Measurements from ENCODE around the gene SESTD1. TPM values are rescaled to one million over a fixed set of nuclear protein-coding genes. Genes with fewer than 3 reads are reported as not detected.
"Not testable (repeated sequence)": the region's sequence is repeated elsewhere in the genome, so short reads cannot be mapped to it uniquely, and the experiment has no call there.

Gene SESTD1
- polyA plus RNA-seq, 3 donors, result 25.3 to 44.4 (median 25.3) TPM

DNA sequence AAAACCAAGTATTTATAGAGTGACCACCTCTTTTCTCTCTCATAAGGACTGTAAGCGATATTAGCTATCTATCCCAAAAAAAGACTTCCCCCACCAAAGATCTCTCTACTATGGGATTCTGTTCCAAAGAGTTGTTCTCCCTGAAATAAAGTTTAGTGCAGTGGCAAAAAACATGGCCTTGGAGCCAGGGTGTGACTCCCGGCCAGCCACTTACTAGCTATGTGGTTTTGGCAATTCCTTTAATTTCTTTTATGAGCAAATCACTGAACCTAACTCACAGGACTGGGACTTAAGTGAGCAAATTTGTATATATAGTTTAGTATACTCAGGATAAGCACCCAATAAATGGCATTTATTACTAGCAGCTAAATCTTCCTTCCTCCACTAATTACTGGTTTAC lies 42.6 kb downstream of the SESTD1 start:
- peak overlapping the region in 1 of 7 donors; percentile 26 for H3K27ac Mint-ChIP-seq
- no peaks in the 10 kb centered on the region for H3K27me3 Mint-ChIP-seq (ENCODE audit: low read depth in 3 of 3)
- Histone ChIP-seq H3K79me2 (ENCODE audit: insufficient read depth, low read length) (peaks cover 92% of the 10 kb centered on the region), H2AFZ (ENCODE audit: insufficient read depth, low read depth, low read length, poor library complexity, severe bottlenecking) (no peak overlapping the region), H3K4me3 (replicated peaks in 1 of 3; ENCODE audit: low read depth in 2 of 3, low read length in 3 of 3) (no peak overlapping the region), H3K4me2 (replicated peaks; ENCODE audit: extremely low read depth, low read length, poor library complexity, severe bottlenecking) (no peak overlapping the region), H3K9ac (ENCODE audit: insufficient read depth, low read length, poor library complexity, severe bottlenecking) (no peak overlapping the region), H3K4me1 (ENCODE audit: control insufficient read depth in 1 of 2, insufficient read depth in 2 of 2, low read length in 2 of 2) (no peaks in the 10 kb centered on the region), H3K36me3 (replicated peaks in 1 of 2; ENCODE audit: control insufficient read depth in 1 of 2, insufficient read depth in 2 of 2, low read length in 2 of 2) (no peaks in the 10 kb centered on the region), H3K9me3 (replicated peaks in 1 of 2; ENCODE audit: control insufficient read depth in 1 of 2, insufficient read depth in 1 of 2, low read length in 2 of 2) (no peaks in the 10 kb centered on the region), H3K27me3 (ENCODE audit: control insufficient read depth in 2 of 2, insufficient read depth in 2 of 2, low read length in 2 of 2) (no peaks in the 10 kb centered on the region), H3K27ac (ENCODE audit: low read depth in 1 of 2, low read length in 2 of 2) (no peak overlapping the region), H4K20me1 (ENCODE audit: insufficient read depth, low read length) (peaks cover 92% of the 10 kb centered on the region)
- peaks cover 0 to 3% of the 10 kb centered on the region in 2 donors for H3K36me3 Mint-ChIP-seq
- no peaks in the 10 kb centered on the region for H3K9me3 Mint-ChIP-seq
- peaks cover 3% of the 10 kb centered on the region for H3K4me1 Mint-ChIP-seq
- DNase-seq, result no peak
- intact Hi-C loops (cut with micrococcal nuclease), result loop anchor here (5.0 to 10.0 kb wide), 3 partner anchors 113 to 220 kb away; no protein-coding TSS in a partner anchor
- TF ChIP-seq, protein P1, sequence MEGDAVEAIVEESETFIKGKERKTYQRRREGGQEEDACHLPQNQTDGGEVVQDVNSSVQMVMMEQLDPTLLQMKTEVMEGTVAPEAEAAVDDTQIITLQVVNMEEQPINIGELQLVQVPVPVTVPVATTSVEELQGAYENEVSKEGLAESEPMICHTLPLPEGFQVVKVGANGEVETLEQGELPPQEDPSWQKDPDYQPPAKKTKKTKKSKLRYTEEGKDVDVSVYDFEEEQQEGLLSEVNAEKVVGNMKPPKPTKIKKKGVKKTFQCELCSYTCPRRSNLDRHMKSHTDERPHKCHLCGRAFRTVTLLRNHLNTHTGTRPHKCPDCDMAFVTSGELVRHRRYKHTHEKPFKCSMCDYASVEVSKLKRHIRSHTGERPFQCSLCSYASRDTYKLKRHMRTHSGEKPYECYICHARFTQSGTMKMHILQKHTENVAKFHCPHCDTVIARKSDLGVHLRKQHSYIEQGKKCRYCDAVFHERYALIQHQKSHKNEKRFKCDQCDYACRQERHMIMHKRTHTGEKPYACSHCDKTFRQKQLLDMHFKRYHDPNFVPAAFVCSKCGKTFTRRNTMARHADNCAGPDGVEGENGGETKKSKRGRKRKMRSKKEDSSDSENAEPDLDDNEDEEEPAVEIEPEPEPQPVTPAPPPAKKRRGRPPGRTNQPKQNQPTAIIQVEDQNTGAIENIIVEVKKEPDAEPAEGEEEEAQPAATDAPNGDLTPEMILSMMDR (IDR thresholded peaks at IDR 0.05), result no peak
- WGBS (ENCODE audit: insufficient coverage), result no CpG with 5 or more reads among the region's 2 CpGs
- no peak overlapping the region for H3K4me3 Mint-ChIP-seq

DNA sequence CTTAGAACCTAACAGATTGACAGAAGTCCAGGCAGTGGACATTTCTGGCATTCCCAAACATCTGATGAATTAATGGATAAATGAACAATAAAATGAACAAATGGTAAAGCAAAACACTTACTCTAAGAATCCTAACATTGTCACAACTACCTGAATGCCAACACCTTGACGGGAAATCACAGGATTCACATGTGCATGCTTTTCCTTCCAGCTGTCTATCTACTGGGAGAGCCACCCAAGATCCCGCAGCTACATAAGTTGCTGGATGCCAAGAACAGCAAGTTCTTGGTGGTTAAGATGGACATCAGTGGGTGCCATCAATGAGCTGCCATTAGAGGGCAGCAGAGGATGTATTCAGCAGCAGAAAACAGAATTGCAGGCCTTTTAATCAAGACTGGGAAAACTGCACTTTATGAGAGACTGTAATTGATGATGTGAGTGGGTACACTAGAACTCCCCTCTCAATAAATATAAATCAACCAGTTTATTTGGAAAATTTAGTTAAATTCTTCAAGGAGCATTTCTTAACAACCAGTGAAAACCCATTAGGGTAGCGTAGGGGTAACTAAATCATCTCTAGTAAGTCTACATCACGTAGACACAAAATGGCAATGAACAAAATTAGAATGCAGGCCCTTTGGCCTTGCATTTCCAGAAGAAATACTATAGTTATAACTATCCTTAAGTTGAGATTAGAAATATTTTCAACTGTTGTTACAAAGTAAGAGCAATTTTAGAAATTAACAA lies 45.6 kb downstream of the SESTD1 start:
- Histone ChIP-seq H3K4me3 (replicated peaks in 1 of 3; ENCODE audit: low read depth in 2 of 3, low read length in 3 of 3) (no peak overlapping the region), H3K36me3 (replicated peaks in 1 of 2; ENCODE audit: control insufficient read depth in 1 of 2, insufficient read depth in 2 of 2, low read length in 2 of 2) (no peaks in the 10 kb centered on the region), H3K79me2 (ENCODE audit: insufficient read depth, low read length) (peaks cover 89% of the 10 kb centered on the region), H3K27ac (ENCODE audit: low read depth in 1 of 2, low read length in 2 of 2) (no peak overlapping the region), H3K27me3 (ENCODE audit: control insufficient read depth in 2 of 2, insufficient read depth in 2 of 2, low read length in 2 of 2) (no peaks in the 10 kb centered on the region), H2AFZ (ENCODE audit: insufficient read depth, low read depth, low read length, poor library complexity, severe bottlenecking) (no peak overlapping the region), H3K4me1 (ENCODE audit: control insufficient read depth in 1 of 2, insufficient read depth in 2 of 2, low read length in 2 of 2) (no peaks in the 10 kb centered on the region), H3K9me3 (replicated peaks in 1 of 2; ENCODE audit: control insufficient read depth in 1 of 2, insufficient read depth in 1 of 2, low read length in 2 of 2) (no peaks in the 10 kb centered on the region), H3K9ac (ENCODE audit: insufficient read depth, low read length, poor library complexity, severe bottlenecking) (no peak overlapping the region), H4K20me1 (ENCODE audit: insufficient read depth, low read length) (peaks cover 74% of the 10 kb centered on the region), H3K4me2 (replicated peaks; ENCODE audit: extremely low read depth, low read length, poor library complexity, severe bottlenecking) (no peak overlapping the region)
- Mint-ChIP-seq H3K4me3 (no peak overlapping the region), H3K27me3 (ENCODE audit: low read depth in 3 of 3) (no peaks in the 10 kb centered on the region), H3K36me3 (peaks cover 3% of the 10 kb centered on the region in 2 donors), H3K4me1 (peaks cover 6% of the 10 kb centered on the region), H3K27ac (no peak overlapping the region), H3K9me3 (peaks cover 2 to 10% (median 5%) of the 10 kb centered on the region in 7 donors)
- TF ChIP-seq, protein P1 (IDR thresholded peaks at IDR 0.05), result peak; percentile 94
- WGBS (ENCODE audit: insufficient coverage), result 33% methylated on average over 1 of the region's 4 CpGs
- DNase-seq, result peak; percentile 53 to 71 (median 66)
- intact Hi-C loops (cut with micrococcal nuclease), result loop anchor here in 1 of 2 donors (5.0 kb wide), 1 partner anchor 223 kb away; no protein-coding TSS in a partner anchor

DNA sequence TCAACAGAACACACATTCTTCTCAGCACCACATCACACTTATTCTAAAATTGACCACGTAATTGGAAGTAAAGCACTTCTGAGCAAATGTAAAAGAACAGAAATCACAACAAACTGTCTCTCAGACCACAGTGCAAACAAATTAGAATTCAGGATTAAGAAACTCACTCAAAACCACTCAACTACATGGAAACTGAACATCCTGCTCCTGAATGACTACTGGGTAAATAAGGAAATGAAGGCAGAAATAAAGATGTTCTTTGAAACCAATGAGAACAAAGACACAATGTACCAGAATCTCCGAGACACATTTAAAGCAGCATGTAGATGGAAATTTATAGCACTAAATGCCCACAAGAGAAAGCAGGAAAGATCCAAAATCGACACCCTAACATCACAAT lies 50.0 kb downstream of the SESTD1 start:
- H3K4me1 ChIP-seq (ENCODE audit: control insufficient read depth in 1 of 2, insufficient read depth in 2 of 2, low read length in 2 of 2); H3K36me3 Mint-ChIP-seq; H2AFZ ChIP-seq (ENCODE audit: insufficient read depth, low read depth, low read length, poor library complexity, severe bottlenecking); H3K4me3 ChIP-seq (replicated peaks in 1 of 3; ENCODE audit: low read depth in 2 of 3, low read length in 3 of 3); H3K9me3 ChIP-seq (replicated peaks in 1 of 2; ENCODE audit: control insufficient read depth in 1 of 2, insufficient read depth in 1 of 2, low read length in 2 of 2); H3K36me3 ChIP-seq (replicated peaks in 1 of 2; ENCODE audit: control insufficient read depth in 1 of 2, insufficient read depth in 2 of 2, low read length in 2 of 2); H3K27ac ChIP-seq (ENCODE audit: low read depth in 1 of 2, low read length in 2 of 2); H3K27me3 Mint-ChIP-seq (ENCODE audit: low read depth in 3 of 3); H3K4me1 Mint-ChIP-seq; H3K4me3 Mint-ChIP-seq; H3K27me3 ChIP-seq (ENCODE audit: control insufficient read depth in 2 of 2, insufficient read depth in 2 of 2, low read length in 2 of 2); DNase-seq; H3K27ac Mint-ChIP-seq; H3K9ac ChIP-seq (ENCODE audit: insufficient read depth, low read length, poor library complexity, severe bottlenecking); H3K4me2 ChIP-seq (replicated peaks; ENCODE audit: extremely low read depth, low read length, poor library complexity, severe bottlenecking): not testable (repeated sequence)
- intact Hi-C loops (cut with micrococcal nuclease), result loop anchor here in 1 of 2 donors (5.0 kb wide), 1 partner anchor 228 kb away; no protein-coding TSS in a partner anchor
- Histone ChIP-seq H3K79me2 (ENCODE audit: insufficient read depth, low read length) (peaks cover 90% of the 10 kb centered on the region), H4K20me1 (ENCODE audit: insufficient read depth, low read length) (peaks cover 71% of the 10 kb centered on the region)
- 100% methylated on average over 1 of the region's 3 CpGs for WGBS (ENCODE audit: insufficient coverage)
- H3K9me3 Mint-ChIP-seq, result peaks cover 12 to 35% (median 27%) of the 10 kb centered on the region in 7 donors

Data from CD14-positive monocyte (primary cell).